GM18870 (cell line): Measurements from ENCODE around the gene SMKR1.
"Not testable (repeated sequence)": the region's sequence is repeated elsewhere in the genome, so short reads cannot be mapped to it uniquely, and the experiment has no call there.

Experiments
- ATAC-seq: cut with Tn5 transposase; IDR thresholded peaks from one replicate; pipeline ENCODE4 v1.9.1; 2021; ENCODE audit warnings: moderate library complexity; ENCODE audit not compliant: unreplicated experiment

Gene SMKR1

DNA sequence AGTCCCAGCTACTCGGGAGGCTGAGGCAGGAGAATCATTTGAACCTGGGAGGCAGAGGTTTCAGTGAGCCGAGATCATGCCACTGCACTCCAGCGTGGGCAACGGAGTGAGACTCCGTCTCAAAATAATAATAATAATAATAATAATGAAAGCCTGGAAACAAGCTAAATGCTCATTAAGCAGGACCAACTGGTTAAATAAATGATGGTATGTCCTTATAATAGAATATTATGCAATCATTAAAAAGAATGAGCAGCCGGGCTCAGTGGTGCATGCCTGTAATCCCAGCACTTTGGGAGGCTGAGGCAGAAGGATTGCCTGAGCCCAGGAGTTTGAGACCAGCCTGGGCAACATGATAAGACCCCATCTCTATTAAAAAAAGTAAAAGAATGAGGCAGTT, 21.0 kb upstream of the SMKR1 start:
- ATAC-seq: not testable (repeated sequence)

DNA sequence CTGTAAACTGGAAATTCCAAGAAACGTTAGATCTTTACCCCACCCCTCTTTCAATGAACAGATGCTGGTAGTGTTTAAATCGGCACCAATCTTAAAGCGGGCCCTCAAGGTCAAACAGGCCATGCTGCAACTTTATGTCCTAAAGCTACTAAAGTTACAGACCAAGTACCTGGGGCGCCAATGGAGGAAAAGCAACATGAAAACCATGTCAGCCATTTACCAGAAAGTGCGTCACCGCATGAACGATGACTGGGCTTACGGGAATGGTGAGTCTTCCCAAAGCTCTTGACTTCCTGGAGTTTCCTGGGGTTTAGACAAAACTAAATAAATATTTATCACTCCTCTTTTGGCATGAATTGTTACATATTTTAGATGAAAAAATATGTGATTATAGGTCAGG, 19.6 kb upstream of the SMKR1 start:
- no peak for ATAC-seq

DNA sequence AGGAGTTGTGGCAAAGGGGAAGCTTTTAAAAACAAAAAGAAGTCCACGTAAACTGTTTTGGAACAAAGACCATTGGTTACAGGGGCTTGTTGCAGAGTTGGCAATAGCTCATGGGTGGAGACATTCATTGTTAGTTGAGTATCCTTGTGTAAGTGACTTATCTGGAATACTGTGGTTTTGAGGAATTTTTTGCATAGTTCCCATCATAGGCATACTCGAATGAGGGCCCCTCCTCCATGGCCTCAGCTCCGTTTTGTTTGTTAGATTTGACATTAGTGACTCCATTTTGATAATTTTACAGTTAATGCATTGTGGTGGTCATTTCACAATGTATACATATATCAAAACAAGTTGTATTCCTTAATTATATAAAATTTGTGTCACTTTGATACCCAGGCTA, 12.8 kb upstream of the SMKR1 start:
- ATAC-seq: no peak

DNA sequence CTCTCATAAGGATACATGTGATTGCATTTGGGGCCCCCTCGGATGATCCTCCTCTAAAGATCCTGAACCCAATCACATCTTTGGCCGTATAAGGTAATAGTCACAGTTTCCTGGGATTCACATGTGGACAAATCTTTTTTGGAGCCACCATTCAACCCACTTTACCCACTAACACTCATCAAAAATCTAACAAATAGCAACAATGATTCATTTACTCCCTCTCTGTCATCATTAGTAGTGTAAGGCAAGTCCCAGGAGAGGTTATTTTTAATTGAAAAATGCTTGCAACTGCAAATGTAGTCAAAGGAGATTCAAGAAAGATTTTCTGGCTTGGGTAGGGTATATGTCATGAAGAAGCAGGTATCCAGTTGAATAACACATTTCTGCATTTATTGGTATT, 9.9 kb upstream of the SMKR1 start:
- no peak for ATAC-seq

DNA sequence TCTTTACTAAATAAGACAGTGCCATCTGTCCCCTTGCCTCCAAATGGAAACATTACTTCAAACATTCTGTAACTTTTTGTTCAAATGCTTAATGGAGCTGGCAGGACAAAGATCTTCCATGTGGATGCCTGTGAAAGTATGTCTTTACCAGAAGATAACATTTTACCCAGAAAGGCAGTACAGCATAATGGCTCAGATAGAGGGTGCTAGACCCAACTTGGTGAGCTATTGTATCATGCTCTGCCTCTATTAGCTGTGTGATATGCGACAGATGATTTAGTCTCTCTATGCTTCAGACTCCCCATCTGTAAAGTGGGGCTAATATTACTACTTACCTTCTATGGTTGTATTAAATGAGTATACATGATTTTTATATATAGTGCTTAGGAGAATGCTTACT, 8.8 kb upstream of the SMKR1 start:
- ATAC-seq: no peak

DNA sequence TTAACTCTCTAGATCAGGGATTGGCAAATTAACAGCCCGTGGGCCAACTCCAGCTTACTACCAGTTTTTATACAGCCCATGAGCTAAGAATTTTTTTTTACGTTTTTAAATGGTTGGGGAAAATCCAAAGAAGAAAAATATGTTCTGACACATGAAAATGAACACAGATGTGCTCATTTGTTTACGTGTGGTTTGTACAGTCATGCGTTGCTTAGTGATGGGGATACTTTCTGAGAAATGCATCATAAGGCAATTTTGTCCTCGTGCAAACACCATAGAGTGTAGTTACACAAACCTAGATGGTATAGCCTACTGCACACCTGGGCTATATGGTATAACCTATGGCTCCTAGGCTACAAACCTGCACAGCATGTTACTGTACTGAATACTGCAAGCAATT, 8.3 kb upstream of the SMKR1 start:
- peak; percentile 75 for ATAC-seq

DNA sequence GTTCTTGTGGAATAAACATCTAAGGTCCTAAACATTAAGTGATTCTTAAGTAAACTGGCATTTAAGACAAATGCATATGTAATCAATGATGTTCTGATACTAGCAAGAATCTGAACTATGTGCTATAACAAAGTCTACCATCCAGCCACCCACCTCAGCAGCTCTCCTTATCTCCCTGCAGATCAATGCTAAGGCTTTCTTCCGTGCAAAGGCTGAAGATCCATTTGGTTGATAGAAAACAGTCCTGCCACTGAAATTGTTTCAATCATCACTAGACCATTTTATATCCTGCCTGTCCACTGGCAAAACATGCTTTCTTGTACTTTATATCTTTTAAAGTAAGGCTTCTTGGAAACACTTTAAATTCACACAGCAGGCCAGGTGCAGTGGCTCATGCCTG, 6.3 kb upstream of the SMKR1 start:
- no peak for ATAC-seq

DNA sequence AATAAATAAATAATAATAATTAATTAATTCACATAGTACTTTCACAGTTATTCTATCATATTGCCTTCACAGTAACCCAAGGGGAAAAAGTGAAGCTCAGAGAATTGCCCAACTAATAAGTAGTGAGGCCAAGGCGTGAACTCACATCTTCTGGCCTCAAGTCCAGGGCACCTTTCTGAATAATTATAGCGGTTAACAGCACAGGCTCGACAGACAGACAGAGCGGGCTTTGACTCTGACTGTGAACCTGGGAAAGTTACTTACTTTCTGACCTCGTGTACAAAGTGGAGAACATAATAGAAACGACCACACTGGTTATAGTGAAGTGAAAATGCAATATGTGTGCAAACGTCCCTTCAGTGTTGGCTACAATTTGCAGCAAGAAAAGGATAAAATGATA, 5.7 kb upstream of the SMKR1 start:
- ATAC-seq: no peak

DNA sequence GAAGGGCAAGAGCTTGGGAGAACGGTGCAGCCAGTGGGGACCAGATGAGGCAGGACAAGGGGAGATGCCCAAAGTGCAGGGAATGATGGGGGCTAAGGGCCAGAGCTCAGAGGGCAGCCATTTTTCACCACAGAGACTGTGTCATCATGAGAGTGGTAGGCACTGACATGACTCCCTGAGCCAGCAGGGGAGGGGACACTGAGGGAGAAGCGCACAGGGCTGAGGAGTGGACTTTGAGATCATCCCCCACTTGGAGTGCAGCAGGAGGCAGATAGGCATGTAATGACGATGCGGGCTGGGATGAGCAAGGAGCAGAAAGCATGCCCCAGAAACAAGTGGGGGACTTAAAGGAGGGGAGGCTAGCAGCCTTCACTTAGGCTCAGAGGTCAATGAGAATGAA, 5.2 kb upstream of the SMKR1 start:
- no peak for ATAC-seq

DNA sequence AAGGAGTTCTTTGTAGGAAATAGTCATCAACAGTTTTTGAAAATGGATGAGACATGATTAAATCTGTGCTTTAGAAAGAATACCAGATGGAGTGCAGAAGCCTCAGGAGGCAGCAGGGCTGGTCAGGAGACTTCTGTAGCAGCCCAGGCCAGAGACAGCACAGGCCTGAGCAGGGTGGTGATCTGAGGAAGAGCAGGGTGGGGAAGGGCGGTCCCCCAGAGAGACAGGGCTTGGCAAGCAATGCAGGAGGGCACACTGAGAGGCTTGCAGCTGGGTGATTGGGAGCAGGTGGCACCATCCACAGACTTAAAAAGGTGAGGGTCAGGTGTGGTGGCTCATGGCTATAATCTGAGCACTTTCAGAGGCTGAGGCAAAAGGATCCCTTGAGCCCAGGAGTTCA, 4.3 kb upstream of the SMKR1 start:
- no peak for ATAC-seq

DNA sequence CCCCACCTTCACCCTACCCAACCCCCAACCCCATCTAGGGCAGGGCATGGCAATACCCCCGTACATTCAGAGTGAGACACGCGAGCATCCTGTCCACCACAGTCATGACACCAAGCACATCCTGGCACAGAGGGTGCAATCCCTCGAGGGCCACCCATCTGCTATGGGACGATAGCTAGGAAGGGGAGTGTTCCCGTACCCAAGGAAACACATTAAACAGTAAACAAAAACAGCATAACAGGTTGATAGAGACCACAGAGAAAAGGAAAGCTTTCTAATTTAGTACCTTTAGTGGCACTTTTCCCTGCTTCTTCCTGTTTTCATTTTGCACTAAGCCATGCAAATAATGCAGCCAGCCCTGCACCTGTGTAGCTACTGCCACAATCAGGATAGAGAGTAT, 2.3 kb upstream of the SMKR1 start:
- no peak for ATAC-seq

DNA sequence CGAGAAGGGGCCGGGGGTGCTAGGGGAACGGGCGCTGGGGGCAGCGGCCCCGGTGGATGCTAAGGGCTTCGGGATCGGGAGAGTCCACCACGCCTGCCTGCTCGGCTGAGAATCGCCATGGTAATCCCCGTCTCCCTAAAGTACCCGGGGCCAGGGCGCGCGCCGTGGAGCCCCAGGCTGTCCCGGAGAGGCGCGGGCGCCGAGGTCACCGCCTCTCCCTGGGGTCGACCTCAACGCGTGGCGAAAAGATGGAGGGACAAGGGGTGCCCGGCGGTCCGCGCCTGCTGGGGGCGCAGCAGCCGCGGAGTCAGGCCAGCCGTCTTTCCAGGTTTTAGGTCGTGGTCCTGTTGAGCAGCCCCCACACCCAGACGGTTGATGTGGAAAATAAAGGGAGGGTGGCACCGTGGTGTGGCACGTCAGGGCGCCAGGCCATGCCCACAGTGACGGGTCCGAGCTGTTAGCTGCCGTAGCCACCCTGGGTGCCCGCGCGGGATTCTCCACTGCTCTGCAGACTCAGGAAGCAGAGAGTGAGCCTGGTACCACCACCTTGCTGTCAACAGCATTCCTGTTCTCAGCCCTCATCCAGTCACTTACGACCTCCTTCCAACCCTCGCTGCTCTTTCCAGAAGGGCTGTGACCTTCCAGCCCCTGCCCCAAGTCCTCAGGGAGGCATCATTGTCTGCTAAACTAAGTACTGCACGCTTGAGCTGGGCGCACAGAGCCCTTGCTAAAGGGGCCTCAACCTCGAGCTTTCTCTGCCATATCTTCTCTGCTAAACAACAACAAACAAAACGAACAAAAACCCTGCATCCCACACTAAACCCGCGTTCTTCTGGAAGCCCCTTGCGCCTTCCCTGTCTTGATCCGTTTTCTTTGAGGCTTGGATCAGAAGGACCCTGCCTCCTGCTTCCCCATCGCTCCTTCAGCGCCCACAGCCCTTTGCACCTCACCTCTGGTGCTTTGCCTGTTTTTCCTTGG, 666 bp downstream of the SMKR1 start:
- peak; percentile 5 for ATAC-seq

DNA sequence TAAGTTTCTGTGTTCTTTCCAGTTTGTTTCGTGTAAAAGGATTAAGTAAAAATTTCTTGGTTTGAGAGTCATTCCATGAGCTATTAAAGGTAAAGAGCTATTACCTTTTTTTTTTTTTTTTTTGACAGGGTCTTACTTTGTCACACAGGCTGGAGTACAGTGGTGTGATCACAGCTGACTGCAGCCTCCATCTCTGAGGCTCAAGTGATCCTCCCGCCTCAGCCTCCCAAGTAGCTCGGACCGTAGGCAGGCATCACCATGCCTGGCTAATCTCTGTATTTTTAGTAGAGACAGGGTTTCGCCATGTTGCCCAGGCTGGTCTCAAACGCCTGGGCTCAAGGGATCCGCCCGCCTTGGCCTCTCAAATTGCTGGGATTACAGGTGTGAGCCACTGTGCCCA, 1.4 kb downstream of the SMKR1 start:
- no peak for ATAC-seq

DNA sequence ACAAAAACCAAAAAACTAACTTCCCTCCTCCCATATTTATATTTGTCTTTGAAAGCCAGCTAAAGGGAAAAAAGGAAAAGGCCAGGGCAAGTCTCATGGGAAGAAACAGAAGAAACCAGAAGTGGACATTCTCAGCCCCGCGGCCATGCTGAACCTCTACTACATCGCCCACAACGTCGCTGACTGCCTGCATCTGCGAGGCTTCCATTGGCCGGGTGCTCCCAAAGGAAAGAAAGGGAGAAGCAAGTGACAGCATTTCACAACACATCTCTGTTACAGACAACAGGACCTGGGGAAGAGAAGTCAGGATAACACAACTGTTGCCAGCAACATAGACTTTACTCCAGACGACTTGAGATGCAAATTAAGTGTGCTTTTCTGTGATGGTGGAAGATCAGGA, 9.9 kb downstream of the SMKR1 start:
- ATAC-seq: no peak

DNA sequence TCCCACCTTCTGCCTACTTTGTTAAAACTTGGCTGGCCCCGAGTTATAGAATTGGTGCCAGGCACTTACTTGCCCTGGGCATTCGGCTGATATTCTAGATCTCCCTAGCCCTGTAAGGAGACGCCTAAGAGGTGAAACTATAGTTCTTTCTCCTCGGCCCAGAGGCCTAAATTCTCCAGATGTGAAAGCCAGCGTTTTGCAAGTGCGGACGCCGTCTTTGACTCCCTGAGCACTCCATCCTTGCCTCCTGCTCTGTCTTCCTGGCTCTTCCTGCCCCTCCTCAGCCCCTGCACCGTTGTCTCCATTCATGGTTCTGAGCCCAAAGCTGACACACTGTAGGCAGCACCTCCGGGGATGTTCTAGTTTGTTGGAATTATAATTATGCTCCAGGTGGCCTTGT, 11.2 kb downstream of the SMKR1 start:
- no peak for ATAC-seq

DNA sequence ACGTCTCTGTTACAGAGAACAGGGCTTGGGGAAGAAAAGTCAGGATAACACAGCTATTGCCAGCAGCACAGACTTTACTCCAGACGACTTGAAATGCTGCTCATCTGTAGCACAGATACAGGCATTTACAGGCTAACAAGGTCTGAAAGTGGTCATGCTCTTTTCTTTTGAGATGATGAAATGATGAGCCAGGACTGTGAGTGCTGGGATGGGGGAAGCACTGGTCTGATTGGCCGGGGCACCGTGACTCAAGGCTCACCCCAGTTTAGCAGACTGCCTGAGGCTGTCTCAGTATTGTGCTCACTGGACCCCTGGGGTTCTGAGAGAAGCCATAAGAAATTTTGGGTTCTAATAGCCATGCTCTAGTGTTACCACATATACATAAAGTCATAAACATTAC, 12.4 kb downstream of the SMKR1 start:
- ATAC-seq: no peak

DNA sequence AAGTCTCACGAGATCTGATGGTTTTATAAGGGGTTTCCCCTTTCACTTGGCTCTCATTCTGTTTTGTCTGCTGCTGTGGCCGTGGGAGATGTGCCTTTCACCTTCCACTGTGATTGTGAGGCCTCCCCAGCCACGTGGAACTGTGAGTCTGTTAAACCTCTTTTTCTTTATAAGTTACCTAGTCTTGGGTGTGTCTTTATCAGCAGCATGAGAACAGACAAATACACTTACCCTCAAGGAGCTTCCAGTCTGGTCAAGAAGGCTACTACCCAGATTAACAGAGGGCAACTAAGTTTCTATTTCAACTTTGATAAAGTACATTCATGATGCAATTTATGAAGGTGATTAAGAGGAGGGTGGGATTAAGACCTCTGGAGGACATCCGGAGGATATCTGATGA, 13.1 kb downstream of the SMKR1 start:
- no peak for ATAC-seq

DNA sequence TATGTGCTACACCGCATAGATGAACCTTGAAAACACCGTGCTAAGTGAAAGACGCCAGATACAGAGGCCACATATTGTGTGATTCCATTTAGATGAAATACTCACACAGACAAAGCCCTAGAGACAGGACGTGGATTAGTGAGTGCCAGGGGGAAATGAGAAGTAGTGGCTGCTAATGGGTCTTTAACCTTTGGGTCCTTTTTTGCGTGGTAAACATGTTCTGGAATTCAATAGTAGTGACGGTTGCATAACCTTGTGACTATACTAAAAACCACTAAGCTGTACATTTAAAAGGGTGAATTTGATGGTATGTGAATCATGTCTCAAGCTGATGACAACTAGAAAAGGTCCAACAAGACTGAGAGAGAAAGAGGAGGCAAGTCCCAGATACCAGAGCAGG, 15.6 kb downstream of the SMKR1 start:
- ATAC-seq: no peak

DNA sequence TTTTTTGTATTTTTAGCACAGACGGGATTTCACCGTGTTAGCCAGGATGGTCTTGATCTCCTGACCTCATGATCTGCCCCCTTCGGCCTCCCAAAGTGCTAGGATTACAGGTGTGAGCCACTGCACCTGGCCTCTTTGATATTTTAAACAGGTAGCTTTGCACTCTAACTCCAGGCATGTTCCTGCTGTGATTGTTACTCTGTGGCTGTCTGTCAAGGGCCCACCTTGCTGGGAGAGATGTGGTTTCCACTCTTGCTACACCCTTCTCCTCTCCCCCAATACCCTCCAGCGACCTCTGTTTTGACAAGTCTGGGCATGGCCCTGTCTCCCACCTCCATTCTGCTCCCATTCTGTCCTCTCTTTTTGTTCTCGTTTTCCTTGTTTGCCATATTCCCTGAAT, 17.1 kb downstream of the SMKR1 start:
- no peak for ATAC-seq

DNA sequence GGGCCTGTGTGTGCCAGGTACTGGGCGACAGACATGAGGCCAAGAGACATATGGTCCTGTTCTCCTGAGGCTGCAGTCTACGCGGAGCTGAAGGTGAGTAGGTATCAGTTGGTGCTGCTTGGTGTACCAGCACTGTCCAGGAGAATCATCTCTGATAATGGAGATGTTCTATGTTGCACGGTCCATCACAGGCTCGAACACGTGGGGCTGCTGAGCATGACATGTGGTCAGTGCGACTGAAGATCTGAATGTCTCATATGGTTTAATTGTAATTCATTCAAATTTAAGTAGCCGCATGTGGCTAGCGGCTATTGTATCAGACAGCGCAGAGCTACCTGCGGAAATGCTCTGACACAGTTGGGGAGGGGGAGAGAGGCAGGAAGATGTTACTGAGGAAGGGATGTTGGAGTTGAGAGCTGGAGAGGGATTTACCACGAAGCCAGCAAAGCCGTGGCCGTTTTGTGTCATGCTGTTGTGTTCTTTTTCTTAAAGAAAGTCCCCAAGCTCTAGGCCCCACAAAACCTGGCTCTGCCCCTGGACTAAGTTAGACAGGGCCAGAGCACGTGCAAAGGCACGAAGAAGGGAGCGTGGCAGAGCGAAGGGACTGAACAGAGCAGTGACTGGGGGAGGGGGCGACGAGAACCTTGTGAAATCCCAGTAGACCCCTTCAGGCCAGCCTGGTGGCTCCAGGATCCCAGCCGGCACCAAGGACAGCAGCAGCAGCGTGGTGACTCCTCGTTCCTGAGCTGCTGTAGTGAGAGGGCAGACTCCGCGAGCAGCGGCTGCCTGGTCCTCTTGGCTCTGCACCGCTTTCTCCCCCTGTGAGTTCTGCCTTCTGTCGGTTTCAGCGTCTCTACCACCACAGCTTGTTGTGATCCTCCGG, 20.0 kb downstream of the SMKR1 start:
- no peak for ATAC-seq

DNA sequence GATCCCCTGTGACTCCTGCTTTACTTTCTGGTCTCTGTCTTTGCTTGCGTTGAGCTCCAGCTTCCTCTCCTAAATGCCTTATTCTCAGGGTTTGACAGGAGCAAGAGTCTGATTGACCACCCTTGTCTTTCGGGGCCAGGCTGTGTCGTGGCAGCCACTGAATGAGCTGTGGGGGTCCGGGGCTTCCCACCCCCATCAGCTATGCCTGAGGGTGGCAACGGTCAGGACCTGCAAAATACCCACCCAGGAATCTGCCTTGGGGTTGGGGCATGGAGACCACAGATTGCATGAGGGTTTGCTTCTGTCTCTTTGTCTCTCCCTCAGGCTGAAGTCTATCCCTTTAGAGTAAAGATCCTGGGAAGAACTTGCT, 20.6 kb downstream of the SMKR1 start:
- ATAC-seq: no peak

DNA sequence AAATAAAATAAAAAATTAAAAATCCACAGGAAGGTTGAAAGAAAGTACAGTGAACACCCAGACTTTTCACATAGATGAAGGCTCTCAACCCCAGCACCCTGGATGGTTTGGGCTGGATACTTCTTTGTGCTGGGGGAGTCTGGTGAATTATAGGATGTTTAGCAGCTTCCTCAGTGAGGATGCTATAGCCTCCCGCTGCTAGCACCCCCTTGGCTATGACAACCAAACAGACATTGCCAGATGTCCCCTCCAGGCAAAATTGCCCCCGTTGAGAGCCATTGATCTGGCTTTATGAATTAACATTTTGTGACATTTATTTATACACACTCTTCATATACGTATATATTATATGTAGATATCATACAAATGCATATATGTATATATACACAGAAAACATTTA, 21.6 kb downstream of the SMKR1 start:
- no peak for ATAC-seq
